ENCODE results near the gene ELF1.

The ELF1 gene

GRCh38 chr13:41061075-41061913 is 42.2 kb upstream of the ELF1 start, which contains the start of gene WBP4:
Gene WBP4, plus strand, starts transcription at chr13:41061509. Its CDS starts 165 bp downstream, at chr13:41061674.
- no peak within 1 kb of the TSS for H3K23ac ChIP-seq (ENCODE audit: low read length)
- peak; percentile 95 to 98 for DNase-seq
- WGBS (ENCODE audit: extremely low coverage, insufficient coverage, insufficient read length) = no CpG with 5 or more reads among the region's 71 CpGs

GRCh38 chr13:41060724-41061074 is 41.6 kb upstream of the ELF1 start:
- H3K14ac ChIP-seq (ENCODE audit: low read length) = peak overlapping the region; percentile 85
- H4K12ac ChIP-seq (ENCODE audit: low read depth, low read length) = no peak overlapping the region
- H3K79me1 ChIP-seq (ENCODE audit: low read length) = peaks cover 22% of the 10 kb centered on the region
- WGBS (ENCODE audit: extremely low coverage, insufficient coverage, insufficient read length) = no CpG with 5 or more reads among the region's 35 CpGs
- H4K91ac ChIP-seq (ENCODE audit: low read depth, low read length) = peak overlapping the region; percentile 88
- peak overlapping the region; percentile 91 for H2AFZ ChIP-seq (ENCODE audit: insufficient read depth, low read length, poor library complexity)
- H2BK12ac ChIP-seq (ENCODE audit: low read length) = peak overlapping the region; percentile 34
- H3K36me3 ChIP-seq (ENCODE audit: control insufficient read depth in 1 of 2, insufficient read depth in 2 of 2, low read length in 2 of 2) = peaks cover 0 to 2% of the 10 kb centered on the region in 2 experiments
- DNase-seq = peak; percentile 83 to 88
- peak overlapping the region; percentile 91 for H2BK5ac ChIP-seq (ENCODE audit: low read depth, low read length, poor library complexity)
- H3K18ac ChIP-seq (ENCODE audit: low read length) = peak overlapping the region; percentile 91
- peak overlapping the region; percentile 85 for H3K4me3 ChIP-seq (ENCODE audit: low read depth, low read length)
- peaks cover 22% of the 10 kb centered on the region for H3K79me2 ChIP-seq (ENCODE audit: control insufficient read depth, insufficient read depth, low read length, poor library complexity)
- peak overlapping the region; percentile 99 for H3K27ac ChIP-seq (ENCODE audit: low read depth, low read length)
- peaks cover 5 to 7% of the 10 kb centered on the region in 2 experiments for H3K4me1 ChIP-seq (ENCODE audit: control insufficient read depth in 1 of 2, insufficient read depth in 2 of 2, low read length in 2 of 2)
- H4K8ac ChIP-seq (ENCODE audit: low read depth, low read length) = peak overlapping the region; percentile 67
- H3K9me3 ChIP-seq (ENCODE audit: insufficient read depth, low read depth, low read length) = no peaks in the 10 kb centered on the region
- H3K4me2 ChIP-seq (ENCODE audit: low read length) = peak overlapping the region; percentile 80
- H2AK5ac ChIP-seq (ENCODE audit: low read length) = peak overlapping the region; percentile 49
- peak overlapping the region; percentile 93 for H3K9ac ChIP-seq (ENCODE audit: low read length)
- peak overlapping the region; percentile 83 for H3K4ac ChIP-seq (ENCODE audit: low read depth, low read length)
- no peak overlapping the region for H3K23ac ChIP-seq (ENCODE audit: low read length)
- peak overlapping the region; percentile 84 for H2BK120ac ChIP-seq (ENCODE audit: insufficient read depth, low read length, poor library complexity)
- H3K27me3 ChIP-seq (ENCODE audit: insufficient read depth, low read length) = no peaks in the 10 kb centered on the region

More at GRCh38 chr13:41061075-41061913, 42.2 kb upstream of the ELF1 start, which contains the start of gene WBP4:
- Histone ChIP-seq H3K9me3 (ENCODE audit: insufficient read depth, low read depth, low read length) (no peaks in the 10 kb centered on the region), H3K4me1 (ENCODE audit: control insufficient read depth in 1 of 2, insufficient read depth in 2 of 2, low read length in 2 of 2) (peaks cover 5 to 7% of the 10 kb centered on the region in 2 experiments), H3K27ac (ENCODE audit: low read depth, low read length) (peak within 1 kb of the TSS; percentile 99), H3K4ac (ENCODE audit: low read depth, low read length) (peak within 1 kb of the TSS; percentile 83), H2BK5ac (ENCODE audit: low read depth, low read length, poor library complexity) (peak within 1 kb of the TSS; percentile 98), H3K79me2 (ENCODE audit: control insufficient read depth, insufficient read depth, low read length, poor library complexity) (peaks cover 22% of the 10 kb centered on the region), H3K79me1 (ENCODE audit: low read length) (peaks cover 22% of the 10 kb centered on the region), H3K14ac (ENCODE audit: low read length) (peak within 1 kb of the TSS; percentile 94), H4K8ac (ENCODE audit: low read depth, low read length) (peak within 1 kb of the TSS; percentile 95), H4K91ac (ENCODE audit: low read depth, low read length) (peak within 1 kb of the TSS; percentile 92), H3K27me3 (ENCODE audit: insufficient read depth, low read length) (no peaks in the 10 kb centered on the region), H3K18ac (ENCODE audit: low read length) (peak within 1 kb of the TSS; percentile 96), H3K9ac (ENCODE audit: low read length) (peak within 1 kb of the TSS; percentile 93), H3K4me3 (ENCODE audit: low read depth, low read length) (peak within 1 kb of the TSS; percentile 85), H3K4me2 (ENCODE audit: low read length) (peak within 1 kb of the TSS; percentile 80), H3K36me3 (ENCODE audit: control insufficient read depth in 1 of 2, insufficient read depth in 2 of 2, low read length in 2 of 2) (peaks cover 0 to 2% of the 10 kb centered on the region in 2 experiments), H2AFZ (ENCODE audit: insufficient read depth, low read length, poor library complexity) (peak within 1 kb of the TSS; percentile 91), H4K12ac (ENCODE audit: low read depth, low read length) (peak within 1 kb of the TSS; percentile 92), H2AK5ac (ENCODE audit: low read length) (peak within 1 kb of the TSS; percentile 84), H2BK120ac (ENCODE audit: insufficient read depth, low read length, poor library complexity) (peak within 1 kb of the TSS; percentile 92), H2BK12ac (ENCODE audit: low read length) (peak within 1 kb of the TSS; percentile 76)

DNA sequence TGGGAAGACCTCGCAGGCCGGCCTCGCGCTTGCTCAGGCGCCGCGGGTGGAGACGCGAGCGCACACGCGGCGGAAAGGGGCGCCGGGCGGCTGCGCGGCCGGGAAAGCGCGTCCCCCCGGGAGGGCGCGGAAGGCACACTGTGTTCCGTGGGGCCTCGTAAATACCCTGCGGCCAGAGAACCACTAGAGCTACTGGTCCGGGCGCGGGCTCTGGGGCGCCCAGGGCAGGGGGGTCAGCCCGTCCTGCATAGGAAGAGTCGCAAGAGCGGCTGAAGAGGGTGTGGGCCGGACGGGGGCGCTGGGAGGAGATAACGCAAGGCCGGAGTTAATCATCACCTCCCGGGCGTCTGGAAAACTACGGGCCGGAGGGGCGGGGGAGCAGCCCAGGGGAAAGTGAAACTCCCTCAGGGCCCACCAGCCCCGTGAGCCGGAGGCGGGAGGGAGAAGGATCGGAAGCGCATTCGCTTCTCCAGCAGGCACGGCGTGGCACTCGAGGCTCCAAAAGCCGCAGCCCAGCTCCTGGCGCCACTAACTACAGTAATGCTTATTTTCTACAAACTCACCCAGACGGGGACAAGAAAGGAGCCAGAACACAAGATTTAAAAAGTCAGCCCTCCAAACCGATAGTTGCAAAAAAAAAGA is 41.1 kb upstream of the ELF1 start:
- Histone ChIP-seq H3K14ac (ENCODE audit: low read length) (peak overlapping the region; percentile 94), H2BK120ac (ENCODE audit: insufficient read depth, low read length, poor library complexity) (peak overlapping the region; percentile 96), H3K4ac (ENCODE audit: low read depth, low read length) (peak overlapping the region; percentile 96), H2BK5ac (ENCODE audit: low read depth, low read length, poor library complexity) (peak overlapping the region; percentile 91), H3K9ac (ENCODE audit: low read length) (peak overlapping the region; percentile 93), H3K27me3 (ENCODE audit: insufficient read depth, low read length) (no peaks in the 10 kb centered on the region), H3K36me3 (ENCODE audit: control insufficient read depth in 1 of 2, insufficient read depth in 2 of 2, low read length in 2 of 2) (peaks cover 0 to 2% of the 10 kb centered on the region in 2 experiments), H3K79me2 (ENCODE audit: control insufficient read depth, insufficient read depth, low read length, poor library complexity) (peaks cover 22% of the 10 kb centered on the region), H4K12ac (ENCODE audit: low read depth, low read length) (peak overlapping the region; percentile 94), H4K8ac (ENCODE audit: low read depth, low read length) (peak overlapping the region; percentile 94), H2BK12ac (ENCODE audit: low read length) (peak overlapping the region; percentile 6), H3K27ac (ENCODE audit: low read depth, low read length) (peak overlapping the region; percentile 99), H3K9me3 (ENCODE audit: insufficient read depth, low read depth, low read length) (no peaks in the 10 kb centered on the region), H3K79me1 (ENCODE audit: low read length) (peaks cover 22% of the 10 kb centered on the region), H2AFZ (ENCODE audit: insufficient read depth, low read length, poor library complexity) (peak overlapping the region; percentile 87), H3K18ac (ENCODE audit: low read length) (peak overlapping the region; percentile 96), H3K4me1 (ENCODE audit: control insufficient read depth in 1 of 2, insufficient read depth in 2 of 2, low read length in 2 of 2) (peaks cover 5 to 7% of the 10 kb centered on the region in 2 experiments), H3K4me3 (ENCODE audit: low read depth, low read length) (peak overlapping the region; percentile 85), H3K23ac (ENCODE audit: low read length) (no peak overlapping the region), H3K4me2 (ENCODE audit: low read length) (peak overlapping the region; percentile 80), H4K91ac (ENCODE audit: low read depth, low read length) (peak overlapping the region; percentile 88), H2AK5ac (ENCODE audit: low read length) (peak overlapping the region; percentile 77)
- no CpG with 5 or more reads among the region's 57 CpGs for WGBS (ENCODE audit: extremely low coverage, insufficient coverage, insufficient read length)
- DNase-seq = peak; percentile 96 to 97

GRCh38 chr13:41059456-41060081 is 40.5 kb upstream of the ELF1 start:
- Histone ChIP-seq H3K79me2 (ENCODE audit: control insufficient read depth, insufficient read depth, low read length, poor library complexity) (peaks cover 22% of the 10 kb centered on the region), H2AK5ac (ENCODE audit: low read length) (peak overlapping the region; percentile 77), H3K4me3 (ENCODE audit: low read depth, low read length) (peak overlapping the region; percentile 85), H3K9ac (ENCODE audit: low read length) (peak overlapping the region; percentile 84), H4K8ac (ENCODE audit: low read depth, low read length) (peak overlapping the region; percentile 94), H4K91ac (ENCODE audit: low read depth, low read length) (peak overlapping the region; percentile 88), H3K18ac (ENCODE audit: low read length) (peak overlapping the region; percentile 96), H3K36me3 (ENCODE audit: control insufficient read depth in 1 of 2, insufficient read depth in 2 of 2, low read length in 2 of 2) (peaks cover 0 to 2% of the 10 kb centered on the region in 2 experiments), H2AFZ (ENCODE audit: insufficient read depth, low read length, poor library complexity) (peak overlapping the region; percentile 87), H3K9me3 (ENCODE audit: insufficient read depth, low read depth, low read length) (no peaks in the 10 kb centered on the region), H2BK120ac (ENCODE audit: insufficient read depth, low read length, poor library complexity) (peak overlapping the region; percentile 96), H3K27ac (ENCODE audit: low read depth, low read length) (peak overlapping the region; percentile 99), H2BK12ac (ENCODE audit: low read length) (peak overlapping the region; percentile 6), H3K4me2 (ENCODE audit: low read length) (peak overlapping the region; percentile 80), H3K79me1 (ENCODE audit: low read length) (peaks cover 22% of the 10 kb centered on the region), H3K14ac (ENCODE audit: low read length) (peak overlapping the region; percentile 94), H2BK5ac (ENCODE audit: low read depth, low read length, poor library complexity) (peak overlapping the region; percentile 91), H4K12ac (ENCODE audit: low read depth, low read length) (peak overlapping the region; percentile 94), H3K23ac (ENCODE audit: low read length) (no peak overlapping the region), H3K4ac (ENCODE audit: low read depth, low read length) (peak overlapping the region; percentile 96), H3K27me3 (ENCODE audit: insufficient read depth, low read length) (no peaks in the 10 kb centered on the region), H3K4me1 (ENCODE audit: control insufficient read depth in 1 of 2, insufficient read depth in 2 of 2, low read length in 2 of 2) (peaks cover 5 to 7% of the 10 kb centered on the region in 2 experiments)
- no CpG with 5 or more reads among the region's 15 CpGs for WGBS (ENCODE audit: extremely low coverage, insufficient coverage, insufficient read length)
- no peak for DNase-seq

All from trophoblast cell (in vitro differentiated cells and primary cell).